ENCODE data around the gene DTNB.

DNA sequence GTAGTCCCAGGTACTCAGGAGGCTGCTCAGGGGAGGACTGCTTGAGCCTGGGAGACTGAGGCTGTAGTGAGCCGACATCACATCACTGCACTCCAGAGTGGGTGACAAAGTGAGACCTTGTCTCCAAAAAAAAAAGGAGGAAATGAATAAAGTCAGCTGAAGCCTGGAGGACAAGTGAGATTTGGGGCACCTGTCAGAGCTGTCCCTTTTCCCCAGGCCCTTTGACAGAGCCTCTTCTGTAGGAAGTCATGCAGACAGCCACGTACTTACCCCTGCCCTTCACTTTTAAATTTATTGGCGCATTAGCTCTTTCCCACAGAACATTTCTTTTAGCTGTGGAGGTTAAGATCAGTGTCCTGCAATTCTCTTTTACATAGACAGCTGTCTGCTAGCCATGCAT, 180.7 kb downstream of the DTNB start:
- TF ChIP-seq CTCF (IDR thresholded peaks at IDR 0.05; ENCODE audit: extremely low read depth in 1 of 2, insufficient read depth in 1 of 2, low read depth in 1 of 2, low read length in 2 of 2): no peak
- TF ChIP-seq EZH2 (IDR thresholded peaks at IDR 0.05; ENCODE audit: borderline replicate concordance, low read depth, low read length, severe bottlenecking): no peak
- no peak for TF ChIP-seq FOS (IDR thresholded peaks at IDR 0.05; ENCODE audit: borderline replicate concordance, insufficient read depth, low read length)
